ENCODE measurements around the gene PPIE. TPM values are rescaled to one million over a fixed set of nuclear protein-coding genes. Genes with fewer than 3 reads are reported as not detected.

The PPIE gene
- total RNA-seq, 4 donors from 2014 or later = 38.5 to 45.1 (median 42.0) TPM

GRCh38 chr1:39713557-39713956 is 25.1 kb upstream of the PPIE start:
- Histone ChIP-seq H3K27ac (no peak overlapping the region), H3K36me3 (no peaks in the 10 kb centered on the region), H3K27me3 (peaks cover 75% of the 10 kb centered on the region), H3K4me3 (no peak overlapping the region), H3K4me1 (no peaks in the 10 kb centered on the region), H3K9me3 (no peaks in the 10 kb centered on the region)
- ATAC-seq = no peak
- WGBS, 2 donors (ENCODE audit: low coverage in 1 of 2) = 83% methylated on average over 5 of the region's 5 CpGs; no CpG with 5 or more reads in 1 of the 2 donors
- TF ChIP-seq EP300 (IDR thresholded peaks at IDR 0.05) = no peak

- no peak overlapping the region for H3K27ac ChIP-seq
- no peaks in the 10 kb centered on the region for H3K36me3 ChIP-seq
- TF ChIP-seq CTCF (IDR thresholded peaks at IDR 0.05) (no peak), POLR2A (IDR thresholded peaks at IDR 0.05) (no peak), EP300 (IDR thresholded peaks at IDR 0.05) (no peak), POLR2AphosphoS5 (IDR thresholded peaks at IDR 0.05) (no peak)
- H3K9me3 ChIP-seq = no peaks in the 10 kb centered on the region
- no peak overlapping the region for H3K4me3 ChIP-seq
- peaks cover 47% of the 10 kb centered on the region for H3K27me3 ChIP-seq
- 39 to 54% methylated on average over 4 to 6 of the region's 6 CpGs for WGBS, 2 donors (ENCODE audit: low coverage in 1 of 2)
- no peaks in the 10 kb centered on the region for H3K4me1 ChIP-seq
- no peak for ATAC-seq
Measured at GRCh38 chr1:39717809-39718208, 20.9 kb upstream of the PPIE start.

- H3K36me3 ChIP-seq = no peaks in the 10 kb centered on the region
- no peak overlapping the region for H3K4me3 ChIP-seq
- H3K27me3 ChIP-seq = peaks cover 24% of the 10 kb centered on the region
- ATAC-seq = peak; percentile 55
- TF ChIP-seq CTCF (IDR thresholded peaks at IDR 0.05) = peak; percentile 64 to 80 (median 70)
- no peak for TF ChIP-seq POLR2A (IDR thresholded peaks at IDR 0.05)
- no peak for TF ChIP-seq EP300 (IDR thresholded peaks at IDR 0.05)
- no peak for TF ChIP-seq POLR2AphosphoS5 (IDR thresholded peaks at IDR 0.05)
- WGBS, 2 donors (ENCODE audit: low coverage in 1 of 2) = 35 to 41% methylated on average over 7 of the region's 7 CpGs
- H3K9me3 ChIP-seq = no peaks in the 10 kb centered on the region
- H3K27ac ChIP-seq = no peak overlapping the region
- no peaks in the 10 kb centered on the region for H3K4me1 ChIP-seq
Measured at GRCh38 chr1:39720094-39720999, 18.3 kb upstream of the PPIE start.

- H3K27me3 ChIP-seq = peaks cover 21% of the 10 kb centered on the region
- H3K4me3 ChIP-seq = no peak overlapping the region
- no peaks in the 10 kb centered on the region for H3K4me1 ChIP-seq
- TF ChIP-seq EP300 (IDR thresholded peaks at IDR 0.05) = no peak
- TF ChIP-seq POLR2AphosphoS5 (IDR thresholded peaks at IDR 0.05) = no peak
- no peak for TF ChIP-seq CTCF (IDR thresholded peaks at IDR 0.05)
- TF ChIP-seq POLR2A (IDR thresholded peaks at IDR 0.05) = no peak
- H3K9me3 ChIP-seq = no peaks in the 10 kb centered on the region
- ATAC-seq = no peak
- H3K36me3 ChIP-seq = no peaks in the 10 kb centered on the region
- no peak overlapping the region for H3K27ac ChIP-seq
Measured at GRCh38 chr1:39721664-39722063, 17.0 kb upstream of the PPIE start.

- WGBS, 2 donors (ENCODE audit: low coverage in 1 of 2) = 18 to 19% methylated on average over 2 of the region's 2 CpGs
- Histone ChIP-seq H3K9me3 (no peaks in the 10 kb centered on the region), H3K27me3 (peaks cover 17% of the 10 kb centered on the region), H3K4me1 (no peaks in the 10 kb centered on the region), H3K4me3 (no peak overlapping the region), H3K27ac (no peak overlapping the region), H3K36me3 (no peaks in the 10 kb centered on the region)
- no peak for ATAC-seq
- no peak for TF ChIP-seq EP300 (IDR thresholded peaks at IDR 0.05)
- TF ChIP-seq POLR2A (IDR thresholded peaks at IDR 0.05) = no peak
- TF ChIP-seq CTCF (IDR thresholded peaks at IDR 0.05) = no peak
- no peak for TF ChIP-seq POLR2AphosphoS5 (IDR thresholded peaks at IDR 0.05)
Measured at GRCh38 chr1:39722495-39722894, 16.2 kb upstream of the PPIE start.

All from gastroesophageal sphincter (tissue), 4 donors.